Right cardiac atrium (tissue), 5 donors: ENCODE measurements around the gene SFI1. TPM values are rescaled to one million over a fixed set of nuclear protein-coding genes. Genes with fewer than 3 reads are reported as not detected.
A peak's percentile ranks its signal among the peaks of the same experiment; 100 is the strongest.

Source experiments
- ATAC-seq, 2 donors: fragments of 200-7000 bp; cut with Tn5 transposase; one replicate each; pipeline versions ENCODE4 v1.8.0 to v1.9.1; 2020; ENCODE audit warnings: moderate library complexity in 2 of 2, mild to moderate bottlenecking in 1 of 2
- DNase-seq, 3 donors: peaks; one replicate each; pipeline ENCODE4 v3.0.0-alpha.2; 2020
- H3K27ac ChIP-seq: one replicate; pipeline ENCODE4 v1.5.1; 2013; ENCODE audit warnings: mild to moderate bottlenecking, low read length, control low read depth, moderate library complexity
- H3K27me3 ChIP-seq: one replicate; pipeline ENCODE4 v1.6.1; 2013; ENCODE audit not compliant: control insufficient read depth, insufficient read depth
- H3K4me1 ChIP-seq: one replicate; pipeline ENCODE4 v1.6.1; 2013; ENCODE audit warnings: low read length; ENCODE audit not compliant: control insufficient read depth, insufficient read depth
- H3K4me3 ChIP-seq: one replicate; pipeline ENCODE4 v1.5.1; 2013; ENCODE audit warnings: low read length, control low read depth
- H3K9me3 ChIP-seq: one replicate; pipeline ENCODE4 v1.6.1; 2013; ENCODE audit warnings: low read length; ENCODE audit not compliant: control insufficient read depth
- WGBS: extraction: QIAGEN DNeasy Blood & Tissue Kit; methylation state at CpG from one replicate; pipeline ENCODE4 v1.1.7; 2013; 5-methylcytosine and 5-hydroxymethylcytosine counted together
- intact Hi-C, 4 donors: fragments of 100-400 bp; cut with DNase I; formaldehyde crosslinking; loops; one replicate each; pipeline versions ENCODE4 v1.11.0 to v1.14.0; 2022 to 2023
- long read RNA-seq, 4 donors: library from polyadenylated mRNA; unstranded; transcript quantifications; one replicate each; pipeline ENCODE4 v2.0.0, GENCODE V29; 2020 to 2021
- polyA plus RNA-seq: library from polyadenylated mRNA; stranded (reverse); fragments of 200-250 nt; gene quantifications from one replicate; pipeline ENCODE4 v1.2.3, GENCODE V29; 2013
- total RNA-seq, 4 donors: library from RNA; stranded (reverse); fragmentation: NEBNext Ultra II Directional; extraction: Animal tissue kit (Norgen Biotek cat#: 25700); gene quantifications; one replicate each; pipeline ENCODE4 v1.2.1, GENCODE V29; 2021
- donor health status: healthy with polysubstance abuse.
- donor health status: DM: no; HTN: yes; CAD: no.
- donor health status: DM: no; HTN: no; CAD: no.
- donor health status: DM: no; HTN: yes; CAD: no; lungs with severe emphysema.
- donor health status: DM: yes; HTN: yes; CAD: no.

The SFI1 gene, protein sequence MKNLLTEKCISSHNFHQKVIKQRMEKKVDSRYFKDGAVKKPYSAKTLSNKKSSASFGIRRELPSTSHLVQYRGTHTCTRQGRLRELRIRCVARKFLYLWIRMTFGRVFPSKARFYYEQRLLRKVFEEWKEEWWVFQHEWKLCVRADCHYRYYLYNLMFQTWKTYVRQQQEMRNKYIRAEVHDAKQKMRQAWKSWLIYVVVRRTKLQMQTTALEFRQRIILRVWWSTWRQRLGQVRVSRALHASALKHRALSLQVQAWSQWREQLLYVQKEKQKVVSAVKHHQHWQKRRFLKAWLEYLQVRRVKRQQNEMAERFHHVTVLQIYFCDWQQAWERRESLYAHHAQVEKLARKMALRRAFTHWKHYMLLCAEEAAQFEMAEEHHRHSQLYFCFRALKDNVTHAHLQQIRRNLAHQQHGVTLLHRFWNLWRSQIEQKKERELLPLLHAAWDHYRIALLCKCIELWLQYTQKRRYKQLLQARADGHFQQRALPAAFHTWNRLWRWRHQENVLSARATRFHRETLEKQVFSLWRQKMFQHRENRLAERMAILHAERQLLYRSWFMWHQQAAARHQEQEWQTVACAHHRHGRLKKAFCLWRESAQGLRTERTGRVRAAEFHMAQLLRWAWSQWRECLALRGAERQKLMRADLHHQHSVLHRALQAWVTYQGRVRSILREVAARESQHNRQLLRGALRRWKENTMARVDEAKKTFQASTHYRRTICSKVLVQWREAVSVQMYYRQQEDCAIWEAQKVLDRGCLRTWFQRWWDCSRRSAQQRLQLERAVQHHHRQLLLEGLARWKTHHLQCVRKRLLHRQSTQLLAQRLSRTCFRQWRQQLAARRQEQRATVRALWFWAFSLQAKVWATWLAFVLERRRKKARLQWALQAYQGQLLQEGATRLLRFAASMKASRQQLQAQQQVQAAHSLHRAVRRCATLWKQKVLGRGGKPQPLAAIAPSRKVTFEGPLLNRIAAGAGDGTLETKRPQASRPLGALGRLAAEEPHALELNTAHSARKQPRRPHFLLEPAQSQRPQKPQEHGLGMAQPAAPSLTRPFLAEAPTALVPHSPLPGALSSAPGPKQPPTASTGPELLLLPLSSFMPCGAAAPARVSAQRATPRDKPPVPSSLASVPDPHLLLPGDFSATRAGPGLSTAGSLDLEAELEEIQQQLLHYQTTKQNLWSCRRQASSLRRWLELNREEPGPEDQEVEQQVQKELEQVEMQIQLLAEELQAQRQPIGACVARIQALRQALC
- 10 to 100 TPM in 2 of 4 donors, 1 to 10 TPM in 2; 7.1 to 10.8 (median 9.6) TPM for total RNA-seq
- 7.4 TPM for polyA plus RNA-seq
- long read RNA-seq, donor 1, full-length matches to known transcripts: 2 of 6 reads
- long read RNA-seq, donor 1, partial matches to known transcripts: 1 of 6 reads
- long read RNA-seq, donor 1, other reads (novel, unspliced or antisense): 3 of 6 reads
- long read RNA-seq, donor 2, full-length matches to known transcripts: 1 of 7 reads
- long read RNA-seq, donor 2, partial matches to known transcripts: 0 of 7 reads
- long read RNA-seq, donor 2, other reads (novel, unspliced or antisense): 6 of 7 reads
- long read RNA-seq, donor 3, full-length matches to known transcripts: 10 of 23 reads
- long read RNA-seq, donor 3, partial matches to known transcripts: 3 of 23 reads
- long read RNA-seq, donor 3, other reads (novel, unspliced or antisense): 10 of 23 reads
- long read RNA-seq, donor 4, full-length matches to known transcripts: 2 of 8 reads
- long read RNA-seq, donor 4, partial matches to known transcripts: 1 of 8 reads
- long read RNA-seq, donor 4, other reads (novel, unspliced or antisense): 5 of 8 reads

DNA sequence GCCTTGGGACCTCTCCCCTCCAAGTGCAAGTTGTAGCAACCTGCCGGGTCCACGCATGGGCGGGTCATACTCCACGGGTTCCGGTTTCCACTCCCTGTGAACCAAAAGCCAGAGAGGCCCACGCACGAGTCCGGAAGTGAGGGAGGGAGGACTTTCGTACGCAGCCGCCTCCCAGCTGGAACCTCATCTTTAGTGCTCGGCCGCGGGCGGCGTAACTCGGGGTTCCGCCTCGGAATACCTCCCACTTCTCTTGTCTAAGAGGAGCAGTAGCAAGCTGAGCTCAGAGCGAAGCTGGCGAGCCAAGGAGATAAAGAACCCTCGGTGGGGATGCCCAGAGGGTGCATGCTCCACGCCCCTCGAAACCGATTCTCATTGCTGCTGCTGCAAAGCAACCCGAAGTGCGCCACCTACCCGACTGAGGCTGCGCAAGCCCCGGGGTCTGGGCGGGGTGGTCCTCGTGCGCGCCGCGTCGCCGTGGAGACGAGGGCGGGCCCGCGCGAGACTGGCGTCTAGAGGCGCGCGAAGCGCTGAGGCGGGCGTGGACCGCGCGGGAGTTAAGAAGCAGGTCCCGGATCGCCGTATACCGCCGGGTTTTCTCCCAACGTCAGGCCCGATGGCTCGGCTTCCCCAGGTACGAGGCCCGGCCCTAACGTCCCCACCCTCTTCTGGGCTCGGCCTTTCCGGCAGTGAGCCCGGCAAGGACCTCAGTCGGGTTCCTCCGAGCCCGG lies at the start of gene SFI1:
Gene SFI1 (plus strand): TSS at position 530 of the 728 bp plus-strand sequence. CDS start 11,749 bp downstream, outside the sequence.
- H3K4me1 ChIP-seq: peaks cover under 1% of the 10 kb centered on the region
- DNase-seq (peak; percentile 94 to 98 (median 97)), ATAC-seq (peak; percentile 98)
- intact Hi-C loops: no loop called here
- no peaks in the 10 kb centered on the region for H3K27me3 ChIP-seq
- H3K9me3 ChIP-seq: no peaks in the 10 kb centered on the region
- under 1% methylated on average over 70 of the region's 70 CpGs for WGBS
- H3K27ac ChIP-seq: peak within 1 kb of the TSS; percentile 82
- H3K4me3 ChIP-seq: peak within 1 kb of the TSS; percentile 62

DNA sequence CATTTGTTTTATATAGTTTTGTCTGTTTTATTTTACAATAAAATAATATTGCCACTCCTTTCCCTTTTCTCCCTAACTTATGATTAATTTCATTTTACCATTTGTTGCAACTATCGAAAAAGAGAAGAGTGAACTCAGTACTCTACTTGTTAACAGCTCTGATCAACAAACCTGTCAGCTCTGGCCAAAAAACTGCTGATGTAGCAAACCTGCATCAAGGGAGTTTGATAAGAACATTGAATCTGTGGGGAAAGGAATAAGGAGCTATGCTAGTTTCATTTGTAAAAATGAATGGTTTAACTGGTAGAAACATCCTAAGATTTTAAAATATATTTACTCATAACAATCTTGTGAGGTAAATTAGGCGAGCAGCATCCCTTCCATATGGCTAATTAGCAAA lies 49.6 kb upstream of the SFI1 start:
- 83% methylated on average over 2 of the region's 2 CpGs for WGBS
- no peak for ATAC-seq
- Histone ChIP-seq H3K9me3 (no peaks in the 10 kb centered on the region), H3K4me1 (peaks cover 4% of the 10 kb centered on the region), H3K27me3 (no peaks in the 10 kb centered on the region), H3K4me3 (no peak overlapping the region), H3K27ac (no peak overlapping the region)
- no peak for DNase-seq
- intact Hi-C loops: no loop called here

DNA sequence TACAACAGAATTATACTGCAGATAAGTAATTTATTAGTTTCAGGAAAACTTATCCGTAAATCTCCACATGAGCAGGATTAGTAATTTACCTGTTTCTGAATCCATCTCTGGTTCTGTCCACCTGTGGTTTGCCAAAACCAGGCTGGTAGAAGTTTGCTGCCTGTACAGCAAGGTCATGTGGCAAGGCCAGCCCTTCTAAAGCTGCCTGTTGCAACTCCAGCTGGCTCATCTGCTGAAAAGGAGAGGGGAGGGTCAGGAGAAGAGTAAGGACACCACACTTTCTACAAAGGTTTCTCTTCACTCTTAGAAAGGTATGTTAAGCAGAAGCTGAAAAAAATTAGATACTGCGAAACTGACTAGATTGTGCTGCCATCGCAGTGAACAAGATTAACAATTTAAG lies 49.0 kb upstream of the SFI1 start:
- intact Hi-C loops: no loop called here
- ATAC-seq (no peak), DNase-seq (no peak)
- H3K4me3 ChIP-seq: no peak overlapping the region
- H3K27me3 ChIP-seq: no peaks in the 10 kb centered on the region
- H3K27ac ChIP-seq: peak overlapping the region; percentile 23
- H3K4me1 ChIP-seq: peaks cover 4% of the 10 kb centered on the region
- H3K9me3 ChIP-seq: no peaks in the 10 kb centered on the region
- WGBS: 91% methylated on average over 3 of the region's 3 CpGs

DNA sequence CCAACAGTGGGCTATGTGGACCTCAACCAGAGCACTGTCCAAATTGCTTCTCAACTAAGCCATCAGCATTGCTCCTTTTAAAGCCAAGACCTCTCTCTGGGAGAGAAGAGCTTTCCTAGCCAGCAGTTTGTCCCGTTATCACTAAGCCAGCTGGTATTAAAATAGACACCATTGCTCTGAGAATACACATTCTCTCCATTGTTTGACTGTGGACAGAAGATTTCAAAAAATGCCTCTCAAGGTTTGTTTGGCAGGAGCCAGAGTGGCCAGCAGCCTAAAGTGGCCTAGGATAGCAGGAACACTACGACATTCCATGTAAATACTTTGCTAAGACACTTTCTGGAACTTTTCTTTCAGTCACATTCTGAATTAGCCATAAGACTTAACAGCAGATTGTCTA lies 48.0 kb upstream of the SFI1 start:
- ATAC-seq (peak in 1 of 2 donors; percentile 48), DNase-seq (no peak)
- H3K9me3 ChIP-seq: no peaks in the 10 kb centered on the region
- 48% methylated on average over 2 of the region's 2 CpGs for whole genome bisulfite sequencing
- intact Hi-C loops: no loop called here
- H3K4me3 ChIP-seq: no peak overlapping the region
- H3K27me3 ChIP-seq: no peaks in the 10 kb centered on the region
- H3K4me1 ChIP-seq: peaks cover 4% of the 10 kb centered on the region
- peak overlapping the region; percentile 93 for H3K27ac ChIP-seq

DNA sequence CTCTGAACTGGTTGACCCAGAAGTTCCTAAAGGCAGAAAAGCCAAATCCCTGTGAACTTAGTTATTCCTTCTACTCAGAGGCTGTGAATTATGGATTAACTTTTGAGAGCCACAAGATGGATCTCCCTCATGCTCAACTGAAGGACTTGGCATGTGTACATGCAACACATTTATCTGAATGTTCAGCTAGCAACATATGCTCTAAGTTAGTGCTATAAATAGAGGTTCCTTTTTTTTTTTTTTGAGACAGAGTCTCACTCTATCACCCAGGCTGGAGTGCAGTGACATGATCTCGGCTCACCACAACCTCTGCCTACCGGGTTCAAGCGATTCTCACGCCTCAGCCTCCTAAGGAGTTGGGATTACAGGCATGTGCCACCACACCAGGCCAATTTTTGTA lies 46.8 kb upstream of the SFI1 start:
- intact Hi-C loops: no loop called here
- H3K9me3 ChIP-seq: no peaks in the 10 kb centered on the region
- no peak for ATAC-seq
- H3K4me3 ChIP-seq: no peak overlapping the region
- DNase-seq: no peak
- H3K27me3 ChIP-seq: no peaks in the 10 kb centered on the region
- H3K4me1 ChIP-seq: peaks cover 4% of the 10 kb centered on the region
- 51% methylated on average over 4 of the region's 4 CpGs for WGBS
- H3K27ac ChIP-seq: peak overlapping the region; percentile 72

DNA sequence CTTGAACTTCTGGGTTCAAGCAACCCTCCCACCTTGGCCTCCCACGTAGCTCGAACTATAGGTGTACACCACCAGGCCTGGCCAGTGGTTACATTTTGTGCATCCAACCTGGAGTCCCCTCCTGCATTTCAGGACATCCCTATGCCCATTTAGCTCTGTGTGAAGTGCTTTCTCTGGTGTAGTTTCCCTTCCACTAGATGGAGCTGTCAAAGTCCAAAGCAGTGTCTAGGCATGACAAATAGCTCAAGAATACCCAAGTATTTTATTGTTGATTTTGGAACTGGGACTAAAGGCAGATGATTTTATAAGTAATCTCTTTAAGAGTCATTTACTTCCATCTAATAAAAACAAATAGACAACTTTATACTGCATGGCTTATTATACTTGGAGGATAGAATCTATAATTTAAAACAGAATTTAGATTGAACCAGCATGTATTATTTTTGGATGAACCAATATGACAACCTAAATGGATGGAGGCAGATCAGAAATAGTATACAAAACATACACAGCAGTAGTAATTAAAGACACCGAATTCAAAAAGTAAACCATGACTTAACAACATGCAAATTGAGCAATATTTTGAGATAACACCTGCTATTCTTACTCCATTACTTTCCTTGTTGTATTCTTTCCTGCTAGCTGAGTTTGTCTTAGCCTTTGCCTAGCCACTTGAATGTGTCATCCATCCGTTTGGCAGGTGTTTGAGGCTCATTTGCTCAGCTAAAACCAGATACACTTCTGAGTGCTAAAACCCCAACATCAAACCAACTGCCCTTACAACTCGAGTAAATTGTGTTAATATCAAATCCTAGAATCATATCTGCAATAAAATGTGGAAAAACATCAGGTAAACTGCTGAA lies 44.4 kb upstream of the SFI1 start:
- Histone ChIP-seq H3K9me3 (no peaks in the 10 kb centered on the region), H3K4me1 (peaks cover 4% of the 10 kb centered on the region), H3K27me3 (no peaks in the 10 kb centered on the region), H3K27ac (no peak overlapping the region), H3K4me3 (no peak overlapping the region)
- ATAC-seq (no peak), DNase-seq (no peak)
- WGBS: 77% methylated on average over 5 of the region's 5 CpGs
- intact Hi-C loops: no loop called here

DNA sequence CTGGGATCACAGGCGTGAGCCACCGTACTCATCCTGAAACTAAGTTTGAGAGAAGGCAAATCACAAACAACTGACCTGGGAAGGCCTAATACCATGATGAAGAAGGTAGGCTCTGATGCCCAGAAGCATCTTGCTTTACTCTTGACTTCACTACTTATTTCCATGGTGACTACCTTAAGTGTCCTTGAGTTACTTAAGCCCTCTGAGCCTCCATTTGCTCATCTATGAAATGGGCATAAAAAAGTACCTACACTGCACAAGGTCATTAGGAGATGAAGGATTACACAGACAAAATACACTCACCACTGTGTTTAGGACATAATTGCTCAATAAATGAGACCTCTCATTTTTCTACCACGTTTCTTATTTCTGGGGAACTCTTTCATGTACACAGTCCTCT lies 34.6 kb upstream of the SFI1 start:
- ATAC-seq (no peak), DNase-seq (no peak)
- 94% methylated on average over 3 of the region's 3 CpGs for WGBS
- Histone ChIP-seq H3K4me3 (no peak overlapping the region), H3K4me1 (no peaks in the 10 kb centered on the region), H3K9me3 (no peaks in the 10 kb centered on the region), H3K27me3 (no peaks in the 10 kb centered on the region), H3K27ac (no peak overlapping the region)
- intact Hi-C loops: no loop called here

DNA sequence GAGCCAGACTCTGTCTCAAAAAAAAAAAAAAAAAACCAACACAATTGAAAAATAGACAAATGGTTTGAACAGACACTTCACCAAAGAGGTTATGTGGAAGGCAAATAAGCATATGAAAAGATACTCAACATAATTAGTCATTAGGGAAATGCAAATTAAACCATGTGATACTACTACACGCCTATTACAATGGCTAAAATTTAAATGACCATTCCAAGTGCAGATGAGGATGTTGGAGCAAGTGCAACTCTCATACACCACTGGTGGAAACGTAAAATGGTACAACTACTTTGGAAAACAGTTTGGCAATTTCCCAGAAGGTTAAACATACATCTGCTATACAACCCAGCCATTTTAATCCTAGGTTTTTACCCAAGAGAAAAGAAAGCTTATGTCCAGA lies 31.0 kb upstream of the SFI1 start:
- Histone ChIP-seq H3K27me3 (no peaks in the 10 kb centered on the region), H3K4me3 (no peak overlapping the region), H3K4me1 (no peaks in the 10 kb centered on the region), H3K27ac (no peak overlapping the region), H3K9me3 (no peaks in the 10 kb centered on the region)
- ATAC-seq (no peak), DNase-seq (no peak)
- intact Hi-C loops: no loop called here
- 90% methylated on average over 2 of the region's 2 CpGs for WGBS

DNA sequence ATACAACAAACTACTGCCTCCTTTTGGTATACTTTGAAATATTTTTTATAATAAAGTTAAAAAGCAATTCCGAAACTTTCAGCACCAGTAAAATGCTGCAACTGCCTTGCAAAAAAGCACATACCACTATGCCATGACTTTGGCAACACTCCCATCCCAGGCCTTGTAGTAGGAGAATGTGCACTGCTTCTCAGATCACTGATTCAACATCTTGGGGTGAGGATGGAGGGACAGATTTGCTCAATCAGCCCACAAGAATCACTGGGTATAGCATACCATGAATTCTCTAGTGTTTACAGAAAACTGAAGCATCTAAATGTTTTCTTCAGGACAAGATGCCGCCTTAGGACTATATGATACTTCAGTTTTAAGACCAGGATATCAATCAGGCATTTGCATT lies 21.6 kb upstream of the SFI1 start:
- ATAC-seq: no peak
- DNase-seq: no peak
- Histone ChIP-seq H3K9me3 (no peaks in the 10 kb centered on the region), H3K4me1 (peaks cover 2% of the 10 kb centered on the region), H3K4me3 (no peak overlapping the region), H3K27me3 (no peaks in the 10 kb centered on the region), H3K27ac (no peak overlapping the region)
- intact Hi-C loops: no loop called here
- 97% methylated on average over 2 of the region's 2 CpGs for WGBS
